IMR-90 (cell line): Measurements from ENCODE around the gene DGKQ. TPM values are rescaled to one million over a fixed set of nuclear protein-coding genes. Genes with fewer than 3 reads are reported as not detected.

Experiments used
- ATAC-seq: fragments of 200-7000 bp; cut with Tn5 transposase; 2 replicates; pipeline ENCODE4 v1.9.1; 2020; ENCODE audit warnings: low read depth, mild to moderate bottlenecking, moderate library complexity
- BruUV-seq: library from RNA; stranded (reverse); fragments of 400-500 nt; replicated peaks from 2 replicates; lab custom pipeline; 2021; lab: Mats Ljungman, UMichigan
- CTCF ChIA-PET: fragments of 300-600 bp; formaldehyde crosslinking; extraction: SDS; loops from one replicate; lab custom pipeline; 2021; ENCODE audit warnings: antibody characterized with exemption; lab: Yijun Ruan, JAX
- POLR2A ChIA-PET: fragments of 300-600 bp; sonication (Branson Sonifier 250); formaldehyde crosslinking; loops from one replicate; lab custom pipeline; 2022; ENCODE audit warnings: antibody characterized with exemption; ENCODE audit not compliant: unreplicated experiment; lab: Charles Lee
- DNase-seq: peaks from one replicate; pipeline ENCODE4 v3.0.0; 2013
- H2AFZ ChIP-seq: replicated peaks from 2 replicates; pipeline ENCODE3; 2013; ENCODE audit warnings: low read length, mild to moderate bottlenecking; ENCODE audit not compliant: poor library complexity
- H2AK5ac ChIP-seq: 2 replicates; pipeline ENCODE4 v1.6.1; 2013; ENCODE audit warnings: low read depth, low read length, inconsistent platforms
- H2AK9ac ChIP-seq: replicated peaks from 2 replicates; pipeline ENCODE3; 2013; ENCODE audit warnings: mild to moderate bottlenecking, low read depth, low read length, moderate library complexity; ENCODE audit not compliant: poor library complexity
- H2BK120ac ChIP-seq: 2 replicates; pipeline ENCODE4 v1.6.1; 2013; ENCODE audit warnings: low read depth, low read length, inconsistent platforms
- H2BK15ac ChIP-seq: 3 replicates; pipeline ENCODE4 v1.6.1; 2013; ENCODE audit warnings: low read depth, low read length, inconsistent platforms
- H2BK20ac ChIP-seq: 2 replicates; pipeline ENCODE4 v1.6.1; 2013; ENCODE audit warnings: low read depth, mild to moderate bottlenecking, inconsistent platforms, low read length, moderate library complexity
- H2BK5ac ChIP-seq: 2 replicates; pipeline ENCODE4 v1.6.1; 2013; ENCODE audit warnings: mild to moderate bottlenecking, low read depth, low read length, inconsistent platforms; ENCODE audit not compliant: poor library complexity, severe bottlenecking
- H3K14ac ChIP-seq: replicated peaks from 2 replicates; pipeline ENCODE4 v1.6.1; 2013; ENCODE audit warnings: low read depth, low read length, inconsistent platforms
- H3K18ac ChIP-seq: 2 replicates; pipeline ENCODE4 v1.6.1; 2013; ENCODE audit warnings: low read depth, low read length, control low read depth
- H3K23ac ChIP-seq: 2 replicates; pipeline ENCODE4 v1.6.1; 2013; ENCODE audit warnings: low read depth, low read length, inconsistent platforms
- H3K27ac ChIP-seq: 2 replicates; pipeline ENCODE4 v1.5.1; 2013; ENCODE audit warnings: mild to moderate bottlenecking, control low read depth, low read length; ENCODE audit not compliant: insufficient read depth
- H3K27me3 ChIP-seq: 2 replicates; pipeline ENCODE4 v1.6.1; 2013; ENCODE audit warnings: low read length; ENCODE audit not compliant: control insufficient read depth, insufficient read depth
- H3K36me3 ChIP-seq: 2 replicates; pipeline ENCODE4 v1.6.1; 2013; ENCODE audit warnings: low read length, mixed read lengths; ENCODE audit not compliant: control insufficient read depth, insufficient read depth
- H3K4ac ChIP-seq: 2 replicates; pipeline ENCODE4 v1.6.1; 2013; ENCODE audit warnings: low read depth, low read length, inconsistent platforms
- H3K4me1 ChIP-seq: 2 replicates; pipeline ENCODE4 v1.6.1; 2013; ENCODE audit warnings: low read length, mixed read lengths; ENCODE audit not compliant: control insufficient read depth, insufficient read depth
- H3K4me2 ChIP-seq: 2 replicates; pipeline ENCODE4 v1.6.1; 2013; ENCODE audit warnings: low read depth, mild to moderate bottlenecking, control low read depth, low read length, moderate library complexity
- H3K4me3 ChIP-seq: 2 replicates; pipeline ENCODE4 v1.5.1; 2013; ENCODE audit warnings: low read depth, mild to moderate bottlenecking, control low read depth, low read length, moderate library complexity; ENCODE audit not compliant: insufficient read depth
- H3K56ac ChIP-seq: 2 replicates; pipeline ENCODE4 v1.6.1; 2013; ENCODE audit warnings: low read length, inconsistent platforms; ENCODE audit not compliant: insufficient read depth; ENCODE audit errors: extremely low read depth
- H3K79me1 ChIP-seq, 2 experiments: 2 replicates each; pipeline ENCODE4 v1.6.1; 2013; ENCODE audit warnings: low read length in 2 of 2, inconsistent platforms in 1 of 2, low read depth in 1 of 2
- H3K9ac ChIP-seq: 2 replicates; pipeline ENCODE4 v1.6.1; 2013; ENCODE audit warnings: low read depth, low read length, control low read depth
- H3K9me1 ChIP-seq: 2 replicates; pipeline ENCODE4 v1.6.1; 2013; ENCODE audit warnings: low read length, inconsistent platforms; ENCODE audit not compliant: insufficient read depth
- H3K9me3 ChIP-seq: 2 replicates; pipeline ENCODE4 v1.6.1; 2013; ENCODE audit warnings: low read length; ENCODE audit not compliant: control insufficient read depth, insufficient read depth
- H4K20me1 ChIP-seq: 2 replicates; pipeline ENCODE4 v1.6.1; 2013; ENCODE audit warnings: low read length, inconsistent platforms; ENCODE audit not compliant: insufficient read depth
- H4K5ac ChIP-seq: 2 replicates; pipeline ENCODE4 v1.6.1; 2013; ENCODE audit warnings: mild to moderate bottlenecking, low read depth, low read length, control low read depth
- H4K8ac ChIP-seq, 2 experiments: 2 replicates each; pipeline ENCODE4 v1.6.1; 2013; ENCODE audit warnings: low read depth in 2 of 2, low read length in 2 of 2, control low read depth in 1 of 2, inconsistent platforms in 1 of 2
- H4K91ac ChIP-seq: 2 replicates; pipeline ENCODE4 v1.6.1; 2013; ENCODE audit warnings: low read depth, low read length, inconsistent platforms; ENCODE audit not compliant: insufficient read depth
- CEBPB ChIP-seq: IDR thresholded peaks from 2 replicates; pipeline ENCODE4 v1.6.1; 2012; ENCODE audit warnings: low read depth, low read length, improper control_type of control experiment
- ELK1 ChIP-seq: fragments of 150-350 bp; IDR thresholded peaks from 2 replicates; pipeline ENCODE4 v1.6.1; 2016; ENCODE audit warnings: low read depth, mild to moderate bottlenecking, low read length, moderate library complexity, borderline replicate concordance
- FOS ChIP-seq: fragments of 150-350 bp; IDR thresholded peaks from 2 replicates; pipeline ENCODE4 v1.6.1; 2016; ENCODE audit warnings: low read depth, low read length
- MAFK ChIP-seq: IDR thresholded peaks from 2 replicates; pipeline ENCODE4 v1.6.1; 2012; ENCODE audit warnings: low read depth, low read length, improper control_type of control experiment
- MAZ ChIP-seq: IDR thresholded peaks from 2 replicates; pipeline ENCODE4 v1.6.1; 2012; ENCODE audit warnings: low read depth, mild to moderate bottlenecking, low read length, improper control_type of control experiment, moderate library complexity, borderline replicate concordance
- MXI1 ChIP-seq: IDR thresholded peaks from 2 replicates; pipeline ENCODE4 v1.6.1; 2012; ENCODE audit warnings: low read depth, mild to moderate bottlenecking, low read length, moderate library complexity, borderline replicate concordance
- NFE2L2 ChIP-seq: fragments of 150-350 bp; IDR thresholded peaks from 2 replicates; pipeline ENCODE4 v1.6.1; 2016; ENCODE audit warnings: low read depth, mild to moderate bottlenecking, low read length
- POLR2A ChIP-seq: IDR thresholded peaks from 2 replicates; pipeline ENCODE4 v1.6.1; 2012; ENCODE audit warnings: mild to moderate bottlenecking, low read depth, low read length
- RAD21 ChIP-seq: IDR thresholded peaks from 2 replicates; pipeline ENCODE4 v1.6.1; 2012; ENCODE audit warnings: low read length, improper control_type of control experiment
- RCOR1 ChIP-seq: IDR thresholded peaks from 2 replicates; pipeline ENCODE4 v1.6.1; 2012; ENCODE audit warnings: mild to moderate bottlenecking, low read length, improper control_type of control experiment; ENCODE audit not compliant: insufficient replicate concordance
- RFX5 ChIP-seq: IDR thresholded peaks from 2 replicates; pipeline ENCODE4 v1.8.0; 2012; ENCODE audit warnings: low read depth, mild to moderate bottlenecking, low read length, moderate library complexity
- USF2 ChIP-seq: fragments of 150-350 bp; IDR thresholded peaks from 2 replicates; pipeline ENCODE4 v1.6.1; 2017; ENCODE audit warnings: mild to moderate bottlenecking, antibody characterized with exemption, low read length, low read depth
- WGBS, 2 experiments: methylation state at CpG; one replicate each; pipeline versions ENCODE4 v1.1.5 to v1.1.7; 2013; ENCODE audit warnings: missing lambda C conversion rate in 2 of 2; ENCODE audit not compliant: insufficient read length in 1 of 2; ENCODE audit errors: extremely low coverage in 2 of 2; 5-methylcytosine and 5-hydroxymethylcytosine counted together
- dilution Hi-C: fragments of 300-500 bp; cut with HindIII; formaldehyde crosslinking; loops from one replicate; pipeline ENCODE4 v1.14.3; 2018; ENCODE audit warnings: low sequenced_read_pairs; ENCODE audit not compliant: unreplicated experiment
- in situ Hi-C: fragments of 300-500 bp; cut with MboI; formaldehyde crosslinking; loops from 3 replicates; pipeline ENCODE4 v1.14.3; 2019; ENCODE audit warnings: low sequenced_read_pairs, inconsistent platforms, mixed read lengths
- intact Hi-C: fragments of 100-400 bp; cut with micrococcal nuclease; formaldehyde crosslinking; loops from 2 replicates; pipeline ENCODE4 v1.10.0; 2022
- polyA plus RNA-seq, 3 experiments: library from polyadenylated mRNA; depleted of rRNA; stranded (reverse); fragments of >200 nt; gene quantifications; 2 replicates each; pipeline ENCODE4 v1.2.3, GENCODE V29; 2012; ENCODE audit warnings: low replicate concordance in 1 of 3
- total RNA-seq: library from RNA; depleted of rRNA; stranded (reverse); fragments of >200 nt; gene quantifications from 2 replicates; pipeline ENCODE4 v1.2.3, GENCODE V29; 2012
- TF ChIP-seq, protein P1 (sequence below): conservative IDR thresholded peaks from 2 replicates; pipeline ENCODE4 v1.5.1; 2012; ENCODE audit warnings: mild to moderate bottlenecking, low read depth, low read length, improper control_type of control experiment

The DGKQ gene
- total and polyA plus RNA-seq, 2 of the 4 experiments (the other 2 are of a cell fraction) = 4.3 to 15.6 TPM

DNA sequence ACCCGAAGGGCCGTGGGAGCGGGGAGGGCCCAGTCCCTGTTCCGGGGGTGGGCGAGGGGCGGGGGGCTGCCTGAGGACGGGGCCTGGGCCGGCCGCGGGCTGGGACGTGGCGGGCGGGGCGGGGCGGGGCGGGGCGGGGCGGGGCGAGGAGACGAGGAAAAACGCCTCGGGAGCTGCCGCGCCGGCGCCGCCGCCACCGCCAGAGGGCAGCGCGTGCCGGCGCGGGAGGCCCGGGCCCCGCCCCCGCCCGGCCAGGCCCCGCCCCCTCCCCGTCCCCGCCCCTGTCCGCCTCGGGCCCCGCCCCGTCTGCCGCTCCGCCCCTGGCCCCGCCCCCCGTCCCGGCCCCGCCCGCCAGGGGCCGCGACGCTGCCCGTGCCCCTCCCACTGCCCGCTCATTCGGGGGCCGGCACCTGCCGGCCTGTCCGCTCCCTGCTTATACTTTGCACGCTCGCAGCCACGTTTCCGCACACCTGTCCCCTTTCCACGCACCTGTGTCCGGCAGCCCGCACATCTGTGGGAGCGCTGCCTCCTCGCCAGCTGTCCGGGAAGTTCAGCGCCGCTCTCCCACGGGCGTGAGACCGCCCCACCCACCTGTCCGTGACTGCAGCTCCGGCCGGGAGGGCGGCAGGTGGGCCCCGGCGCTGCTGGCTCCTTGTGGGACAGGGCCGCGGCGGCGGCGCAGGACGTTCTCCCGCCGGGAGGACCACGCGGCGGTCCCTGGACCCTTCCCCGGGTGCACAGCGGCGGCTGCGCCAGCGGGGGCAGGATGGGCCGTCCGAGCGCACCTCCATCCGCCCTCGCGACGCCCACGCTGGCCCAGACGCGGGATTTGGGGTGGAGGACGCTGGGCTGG, 36.4 kb upstream of the DGKQ start:
- in situ Hi-C loops = no loop called here
- Histone ChIP-seq H2AFZ (peak overlapping the region; percentile 97), H3K14ac (no peak overlapping the region), H3K9ac (peak overlapping the region; percentile 73), H3K79me1 (peaks cover 0 to 4% of the 10 kb centered on the region in 2 experiments; a peak in 1 of 4 replicates), H4K5ac (peak overlapping the region; percentile 16), H3K36me3 (peaks cover 5% of the 10 kb centered on the region; the same call in 1 of the 2 replicates), H3K27me3 (peaks cover 25% of the 10 kb centered on the region), H4K91ac (peak overlapping the region; percentile 47; the same call in 1 of the 2 replicates), H3K9me3 (peaks cover 3% of the 10 kb centered on the region), H2AK5ac (no peak overlapping the region), H2BK20ac (no peak overlapping the region), H2BK120ac (peak overlapping the region; percentile 60), H2AK9ac (peak overlapping the region; percentile 91), H3K4ac (peak overlapping the region; percentile 87), H3K56ac (no peak overlapping the region), H3K4me1 (peaks cover 13% of the 10 kb centered on the region), H3K23ac (no peak overlapping the region), H2BK15ac (no peak overlapping the region), H3K27ac (peak overlapping the region; percentile 22; the same call in 1 of the 2 replicates), H4K20me1 (peaks cover 15% of the 10 kb centered on the region), H3K9me1 (peaks cover 4% of the 10 kb centered on the region; the same call in 1 of the 2 replicates), H3K4me2 (peak overlapping the region; percentile 99), H2BK5ac (no peak overlapping the region), H4K8ac (peak overlapping the region; percentile 15 to 86; a peak in 2 of 4 replicates), H3K18ac (peak overlapping the region; percentile 67; the same call in 1 of the 2 replicates), H3K4me3 (peak overlapping the region; percentile 87)
- DNase-seq (peak; percentile 36), ATAC-seq (peak; percentile 63)
- CTCF ChIA-PET = no interaction called here
- no TSS peak for BruUV-seq
- dilution Hi-C loops = no loop called here
- intact Hi-C loops = loop anchor here (5.0 kb wide), 2 partner anchors 123 to 338 kb away; partner anchors contain the start of gene UVSSA
- WGBS, 2 experiments = 0% methylated on average over 22 of the region's 109 CpGs; no CpG with 5 or more reads in 1 of the 2 experiments
- POLR2A ChIA-PET = no interaction called here
- TF ChIP-seq, protein P1, sequence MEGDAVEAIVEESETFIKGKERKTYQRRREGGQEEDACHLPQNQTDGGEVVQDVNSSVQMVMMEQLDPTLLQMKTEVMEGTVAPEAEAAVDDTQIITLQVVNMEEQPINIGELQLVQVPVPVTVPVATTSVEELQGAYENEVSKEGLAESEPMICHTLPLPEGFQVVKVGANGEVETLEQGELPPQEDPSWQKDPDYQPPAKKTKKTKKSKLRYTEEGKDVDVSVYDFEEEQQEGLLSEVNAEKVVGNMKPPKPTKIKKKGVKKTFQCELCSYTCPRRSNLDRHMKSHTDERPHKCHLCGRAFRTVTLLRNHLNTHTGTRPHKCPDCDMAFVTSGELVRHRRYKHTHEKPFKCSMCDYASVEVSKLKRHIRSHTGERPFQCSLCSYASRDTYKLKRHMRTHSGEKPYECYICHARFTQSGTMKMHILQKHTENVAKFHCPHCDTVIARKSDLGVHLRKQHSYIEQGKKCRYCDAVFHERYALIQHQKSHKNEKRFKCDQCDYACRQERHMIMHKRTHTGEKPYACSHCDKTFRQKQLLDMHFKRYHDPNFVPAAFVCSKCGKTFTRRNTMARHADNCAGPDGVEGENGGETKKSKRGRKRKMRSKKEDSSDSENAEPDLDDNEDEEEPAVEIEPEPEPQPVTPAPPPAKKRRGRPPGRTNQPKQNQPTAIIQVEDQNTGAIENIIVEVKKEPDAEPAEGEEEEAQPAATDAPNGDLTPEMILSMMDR = peak; percentile 33
- TF ChIP-seq USF2 (no peak), RCOR1 (peak; percentile 68), MAFK (no peak), FOS (no peak), MAZ (peak; percentile 60; the same call in 1 of the 2 replicates), NFE2L2 (no peak), POLR2A (no peak), RFX5 (no peak), ELK1 (no peak), RAD21 (peak; percentile 22; the same call in 1 of the 2 replicates), CEBPB (no peak), MXI1 (no peak)
